KMS-11 (cell line): ENCODE measurements around the gene NSD2.
"Not testable (repeated sequence)": the region's sequence is repeated elsewhere in the genome, so short reads cannot be mapped to it uniquely, and the experiment has no call there.

ENCODE experiments used
- H2AFZ ChIP-seq: fragments of 200-600 bp; sonication (generic); 2 replicates; pipeline ENCODE4 v1.6.1; 2016; ENCODE audit warnings: antibody characterized with exemption, mixed run types, low read depth
- H3K27ac ChIP-seq: fragments of 200-600 bp; sonication (generic); 2 replicates; pipeline ENCODE4 v1.6.1; 2016; ENCODE audit warnings: mild to moderate bottlenecking, mixed run types
- H3K27me3 ChIP-seq: fragments of 200-600 bp; sonication (generic); 2 replicates; pipeline ENCODE4 v1.6.1; 2017; ENCODE audit warnings: mild to moderate bottlenecking, low read depth, mixed run types, moderate library complexity; ENCODE audit not compliant: insufficient read depth
- H3K36me3 ChIP-seq: fragments of 200-600 bp; sonication (generic); 2 replicates; pipeline ENCODE4 v1.6.1; 2017; ENCODE audit warnings: mild to moderate bottlenecking, mixed run types; ENCODE audit not compliant: insufficient read depth
- H3K4me1 ChIP-seq: fragments of 200-600 bp; sonication (generic); 2 replicates; pipeline ENCODE4 v1.6.1; 2016; ENCODE audit warnings: mild to moderate bottlenecking, low read depth, mixed run types; ENCODE audit not compliant: poor library complexity, severe bottlenecking
- H3K4me2 ChIP-seq: fragments of 200-600 bp; sonication (generic); 2 replicates; pipeline ENCODE4 v1.7.0; 2016; ENCODE audit warnings: mild to moderate bottlenecking, mixed run types
- H3K4me3 ChIP-seq: fragments of 200-600 bp; sonication (generic); IDR thresholded peaks from 2 replicates; pipeline ENCODE4 v1.6.1; 2017; ENCODE audit warnings: low read depth, low read length, mixed read lengths; ENCODE audit not compliant: insufficient read depth
- H3K79me2 ChIP-seq: fragments of 200-600 bp; sonication (generic); 2 replicates; pipeline ENCODE4 v1.6.1; 2016; ENCODE audit warnings: low read depth, mixed run types; ENCODE audit not compliant: insufficient read depth
- H3K9ac ChIP-seq: fragments of 200-600 bp; sonication (generic); 2 replicates; pipeline ENCODE4 v1.6.1; 2016; ENCODE audit warnings: mild to moderate bottlenecking, mixed run types
- H4K20me1 ChIP-seq: fragments of 200-600 bp; sonication (generic); 2 replicates; pipeline ENCODE4 v1.6.1; 2016; ENCODE audit warnings: mild to moderate bottlenecking, mixed run types; ENCODE audit not compliant: insufficient read depth
- TF ChIP-seq, protein P1 (sequence below): fragments of 200-600 bp; sonication (generic); conservative IDR thresholded peaks from 2 replicates; pipeline ENCODE4 v1.6.1; 2017; ENCODE audit warnings: low read depth, mild to moderate bottlenecking, antibody characterized with exemption, low read length, moderate library complexity, mixed read lengths

NSD2 gene

DNA sequence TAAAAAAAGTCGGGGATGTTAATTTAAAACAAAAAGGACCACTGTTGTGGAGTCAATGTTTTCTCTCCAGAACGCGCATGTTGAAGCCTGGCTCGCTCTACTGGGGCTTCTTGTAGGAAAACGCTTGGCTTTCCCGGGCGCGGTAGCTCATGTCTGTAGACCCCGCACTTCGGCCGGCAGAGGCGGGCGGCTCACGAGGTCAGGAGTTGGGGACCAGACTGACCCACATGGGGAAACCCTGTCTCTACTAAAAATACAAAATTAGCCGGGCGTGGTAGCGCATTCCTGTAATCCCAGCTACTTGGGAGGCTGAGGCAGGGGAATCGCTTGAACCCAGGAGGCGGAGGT is 122.0 kb downstream of the NSD2 start:
- H3K4me1 ChIP-seq = no peaks in the 10 kb centered on the region
- H3K9ac ChIP-seq = no peak overlapping the region
- H3K27ac ChIP-seq = no peak overlapping the region
- TF ChIP-seq, protein P1, sequence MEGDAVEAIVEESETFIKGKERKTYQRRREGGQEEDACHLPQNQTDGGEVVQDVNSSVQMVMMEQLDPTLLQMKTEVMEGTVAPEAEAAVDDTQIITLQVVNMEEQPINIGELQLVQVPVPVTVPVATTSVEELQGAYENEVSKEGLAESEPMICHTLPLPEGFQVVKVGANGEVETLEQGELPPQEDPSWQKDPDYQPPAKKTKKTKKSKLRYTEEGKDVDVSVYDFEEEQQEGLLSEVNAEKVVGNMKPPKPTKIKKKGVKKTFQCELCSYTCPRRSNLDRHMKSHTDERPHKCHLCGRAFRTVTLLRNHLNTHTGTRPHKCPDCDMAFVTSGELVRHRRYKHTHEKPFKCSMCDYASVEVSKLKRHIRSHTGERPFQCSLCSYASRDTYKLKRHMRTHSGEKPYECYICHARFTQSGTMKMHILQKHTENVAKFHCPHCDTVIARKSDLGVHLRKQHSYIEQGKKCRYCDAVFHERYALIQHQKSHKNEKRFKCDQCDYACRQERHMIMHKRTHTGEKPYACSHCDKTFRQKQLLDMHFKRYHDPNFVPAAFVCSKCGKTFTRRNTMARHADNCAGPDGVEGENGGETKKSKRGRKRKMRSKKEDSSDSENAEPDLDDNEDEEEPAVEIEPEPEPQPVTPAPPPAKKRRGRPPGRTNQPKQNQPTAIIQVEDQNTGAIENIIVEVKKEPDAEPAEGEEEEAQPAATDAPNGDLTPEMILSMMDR = no peak
- no peak overlapping the region for H3K4me3 ChIP-seq
- H3K27me3 ChIP-seq = no peaks in the 10 kb centered on the region
- peaks cover 20% of the 10 kb centered on the region; the same call in 1 of the 2 replicates for H3K79me2 ChIP-seq
- H4K20me1 ChIP-seq = no peaks in the 10 kb centered on the region
- no peak overlapping the region for H3K4me2 ChIP-seq
- no peaks in the 10 kb centered on the region for H3K36me3 ChIP-seq
- no peak overlapping the region for H2AFZ ChIP-seq

DNA sequence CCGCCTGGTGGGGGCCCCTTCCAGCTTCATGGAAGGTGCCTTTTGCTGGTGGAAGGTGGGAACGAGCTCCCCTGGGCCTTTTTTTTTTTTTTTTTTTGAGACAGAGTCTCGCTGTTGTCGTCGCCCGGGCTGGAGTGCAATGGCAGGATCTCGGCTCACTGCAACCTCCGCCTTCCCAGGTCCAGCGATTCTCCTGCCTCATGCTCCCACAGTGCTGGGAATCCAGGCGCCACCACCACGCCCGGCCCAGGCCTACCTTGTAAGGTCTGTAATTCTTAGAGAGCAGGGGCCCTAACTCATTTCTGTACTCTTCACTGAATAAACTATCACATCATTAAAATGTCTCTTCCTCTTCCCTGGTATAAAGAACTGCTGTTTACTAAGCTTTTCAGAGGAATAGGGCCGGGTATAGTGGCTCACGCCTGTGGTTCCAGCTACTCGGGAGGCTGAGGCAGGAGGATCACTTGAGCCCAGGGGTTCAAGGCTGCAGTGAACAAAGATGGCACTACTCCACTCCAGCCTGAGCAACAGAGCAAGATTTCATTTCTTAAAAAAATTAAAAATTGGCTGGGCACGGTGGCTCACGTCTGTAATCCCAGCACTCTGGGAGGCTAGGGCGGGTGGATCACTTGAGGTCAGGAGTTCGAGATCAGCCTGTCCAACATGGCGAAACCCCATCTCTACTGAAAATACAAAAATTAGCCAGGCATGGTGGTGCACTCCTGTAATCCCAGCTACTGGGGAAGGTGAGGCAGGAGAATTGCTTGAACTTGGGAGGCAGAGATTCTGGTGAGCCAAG is 122.7 kb downstream of the NSD2 start:
- H4K20me1 ChIP-seq = not testable (repeated sequence)

DNA sequence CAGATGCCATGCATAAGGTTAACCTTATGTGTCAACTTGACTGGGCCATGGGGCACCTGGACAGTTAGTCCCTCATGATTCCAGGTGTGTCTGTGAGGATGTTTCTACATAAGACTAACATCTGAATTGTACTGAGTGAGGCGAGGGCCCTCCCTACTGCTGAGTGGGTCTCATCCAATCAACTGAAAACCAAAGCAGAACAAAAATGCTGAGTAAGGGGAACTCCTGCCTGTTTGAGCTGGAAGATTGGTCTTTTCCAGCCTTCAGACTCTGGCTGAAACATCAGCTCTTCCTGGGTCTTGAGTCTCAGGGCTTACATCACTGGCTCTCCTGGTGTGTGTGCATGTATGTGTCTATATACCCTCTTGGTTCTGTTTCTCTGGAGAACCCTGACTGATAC is 123.7 kb downstream of the NSD2 start:
- Histone ChIP-seq H3K4me1 (no peaks in the 10 kb centered on the region), H3K9ac (no peak overlapping the region), H2AFZ (no peak overlapping the region), H3K4me2 (no peak overlapping the region), H3K79me2 (peaks cover 38% of the 10 kb centered on the region), H3K4me3 (no peak overlapping the region), H4K20me1 (no peaks in the 10 kb centered on the region), H3K27me3 (no peaks in the 10 kb centered on the region), H3K27ac (no peak overlapping the region), H3K36me3 (no peaks in the 10 kb centered on the region)
- TF ChIP-seq, protein P1 = no peak

More for the DNA sequence above, 122.7 kb downstream of the NSD2 start:
- H3K79me2 ChIP-seq = peaks cover 28% of the 10 kb centered on the region
- not testable (repeated sequence) for H3K4me2 ChIP-seq, H3K4me3 ChIP-seq, H3K27ac ChIP-seq, H3K36me3 ChIP-seq, H3K27me3 ChIP-seq, H2AFZ ChIP-seq, H3K9ac ChIP-seq, H3K4me1 ChIP-seq

DNA sequence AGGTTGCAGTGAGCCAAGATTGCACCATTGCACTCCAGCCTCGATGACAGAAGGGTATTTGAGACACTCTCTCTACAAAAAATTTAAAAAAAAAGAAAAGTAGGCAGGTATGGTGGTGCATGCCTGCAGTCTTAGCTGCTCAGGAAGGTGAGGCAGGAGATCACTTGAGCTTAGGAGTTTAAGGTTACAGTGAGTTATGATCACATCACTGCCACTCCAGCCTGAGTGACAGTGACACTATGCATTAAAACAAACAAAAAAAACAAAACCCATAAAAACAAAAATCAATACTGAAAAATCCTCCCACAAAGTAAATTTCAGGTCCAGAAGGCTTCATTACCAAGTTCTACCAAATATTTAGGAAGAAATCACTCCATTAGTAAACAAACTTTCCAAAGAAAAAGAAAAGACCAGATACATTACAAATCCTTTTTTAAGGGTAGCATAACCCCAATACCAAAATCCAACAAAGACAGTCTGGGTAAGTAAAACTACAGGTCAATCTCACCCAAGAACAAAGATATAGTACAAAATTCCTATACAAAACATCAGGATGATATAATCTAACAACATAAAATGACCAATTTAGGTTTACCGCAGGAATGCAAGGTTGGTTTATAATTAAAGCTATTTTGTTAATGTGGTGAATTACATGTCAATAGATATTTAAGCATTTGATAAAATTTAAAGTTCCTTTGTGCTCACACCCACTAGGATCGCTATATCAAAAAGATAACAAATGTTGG is 125.8 kb downstream of the NSD2 start:
- Histone ChIP-seq H3K79me2 (peaks cover 55% of the 10 kb centered on the region), H3K27ac (no peak overlapping the region), H3K4me3 (no peak overlapping the region), H3K4me2 (no peak overlapping the region), H3K36me3 (no peaks in the 10 kb centered on the region), H3K4me1 (no peaks in the 10 kb centered on the region), H3K9ac (no peak overlapping the region), H3K27me3 (no peaks in the 10 kb centered on the region), H2AFZ (no peak overlapping the region), H4K20me1 (no peaks in the 10 kb centered on the region)
- TF ChIP-seq, protein P1 = no peak

DNA sequence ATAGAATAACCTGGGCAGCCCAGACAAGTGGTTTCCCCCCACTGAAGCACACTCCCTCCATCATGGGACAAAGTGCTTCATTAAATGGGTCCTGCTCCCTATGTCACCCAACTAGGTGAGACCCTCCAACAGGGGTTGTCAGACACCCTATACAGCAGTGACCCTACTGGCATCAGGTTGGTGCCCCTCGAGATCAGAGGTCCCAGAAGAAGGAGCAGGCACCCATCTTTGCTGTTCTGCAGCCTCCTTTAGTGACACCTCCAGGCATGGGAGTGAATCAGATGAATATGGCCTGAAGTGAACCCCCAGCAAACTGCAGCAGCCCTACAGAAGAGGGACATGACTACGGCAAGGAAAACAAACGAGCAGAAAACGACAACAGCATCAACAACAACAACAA is 126.5 kb downstream of the NSD2 start:
- Histone ChIP-seq H3K4me1 (no peaks in the 10 kb centered on the region), H3K79me2 (peaks cover 55% of the 10 kb centered on the region), H3K9ac (no peak overlapping the region), H3K4me2 (no peak overlapping the region), H3K36me3 (no peaks in the 10 kb centered on the region), H4K20me1 (no peaks in the 10 kb centered on the region), H2AFZ (no peak overlapping the region), H3K27ac (no peak overlapping the region), H3K27me3 (no peaks in the 10 kb centered on the region), H3K4me3 (no peak overlapping the region)
- TF ChIP-seq, protein P1 = no peak
